Testis (tissue), 3 donors: ENCODE data around the gene COL15A1. TPM values are rescaled to one million over a fixed set of nuclear protein-coding genes. Genes with fewer than 3 reads are reported as not detected.

Experiments used
- DNase-seq: peaks from one replicate; pipeline ENCODE4 v3.0.0-alpha.2; 2019
- H3K27ac ChIP-seq, 2 donors: fragments of 200-600 bp; sonication (generic); one replicate each; pipeline ENCODE4 v1.5.1; 2019
- H3K27me3 ChIP-seq: fragments of 200-600 bp; sonication (generic); one replicate; pipeline ENCODE4 v1.5.1; 2019
- H3K36me3 ChIP-seq: fragments of 200-600 bp; sonication (generic); one replicate; pipeline ENCODE4 v1.5.1; 2017; ENCODE audit warnings: low read depth; ENCODE audit errors: missing control alignments
- H3K4me1 ChIP-seq: fragments of 200-600 bp; sonication (generic); one replicate; pipeline ENCODE4 v1.5.1; 2019
- H3K4me3 ChIP-seq, 2 donors: fragments of 200-600 bp; sonication (generic); one replicate each; pipeline ENCODE4 v1.5.1; 2017 to 2019
- H3K9me3 ChIP-seq: fragments of 200-600 bp; sonication (generic); one replicate; pipeline ENCODE4 v1.5.1; 2017
- CTCF ChIP-seq, 3 experiments: fragments of 450-650 bp in 2 of 3; fragments of 200-600 bp in 1 of 3; sonication (generic) in 1 of 3; IDR thresholded peaks; one replicate each; pipeline ENCODE4 v1.5.1; 2016 to 2019; ENCODE audit warnings: antibody characterized with exemption in 3 of 3, mild to moderate bottlenecking in 2 of 3, moderate library complexity in 1 of 3
- POLR2A ChIP-seq: fragments of 450-650 bp; IDR thresholded peaks from one replicate; pipeline ENCODE4 v1.6.1; 2017; ENCODE audit warnings: antibody characterized with exemption, mild to moderate bottlenecking, moderate library complexity
- WGBS, 2 donors: methylation state at CpG; one replicate each; pipeline ENCODE4 v1.1.5; 2018; 5-methylcytosine and 5-hydroxymethylcytosine counted together
- intact Hi-C: fragments of 100-400 bp; cut with DNase I; formaldehyde crosslinking; loops from one replicate; pipeline ENCODE4 v1.15.1; 2023; ENCODE audit warnings: low total_unique reads
- polyA plus RNA-seq: library from polyadenylated mRNA; stranded (reverse); fragments of 350-450 nt; fragmentation: Illumina TruSeq; extraction: RNeasy Lipid Tissue Mini Kit (QIAGEN cat#74804); gene quantifications from one replicate; pipeline ENCODE4 v1.2.3, GENCODE V29; 2014; ENCODE audit warnings: low read depth, low replicate concordance; ENCODE audit not compliant: insufficient read depth
- total RNA-seq, 2 donors: library from RNA; depleted of rRNA; stranded (reverse); fragments of >200 nt; gene quantifications; one replicate each; pipeline ENCODE4 v1.2.3, GENCODE V29; 2016

COL15A1 gene
- total and polyA plus RNA-seq, 3 donors from 2014 or later: 37.2 to 55.5 (median 49.4) TPM

- intact Hi-C loops: no loop called here
These were observed 130.5 kb downstream of the COL15A1 start for GRCh38 chr9:99073985-99074901.

GRCh38 chr9:99074902-99075245 is 131.2 kb downstream of the COL15A1 start:
- Histone ChIP-seq H3K4me3 (no peak overlapping the region), H3K36me3 (no peaks in the 10 kb centered on the region), H3K4me1 (no peaks in the 10 kb centered on the region), H3K9me3 (no peaks in the 10 kb centered on the region), H3K27ac (no peak overlapping the region), H3K27me3 (no peaks in the 10 kb centered on the region)
- TF ChIP-seq CTCF (IDR thresholded peaks at IDR 0.05): no peak
- TF ChIP-seq POLR2A: no peak
- intact Hi-C loops: no loop called here
- WGBS, 2 donors: 60 to 65% methylated on average over 3 of the region's 3 CpGs
- no peak for DNase-seq

More at GRCh38 chr9:99073985-99074901, 130.5 kb downstream of the COL15A1 start:
- 81% methylated on average over 8 of the region's 8 CpGs for WGBS, 2 donors
- Histone ChIP-seq H3K4me1 (no peaks in the 10 kb centered on the region), H3K27ac (no peak overlapping the region), H3K4me3 (no peak overlapping the region), H3K36me3 (no peaks in the 10 kb centered on the region), H3K9me3 (no peaks in the 10 kb centered on the region), H3K27me3 (no peaks in the 10 kb centered on the region)
- DNase-seq: no peak
- TF ChIP-seq CTCF (IDR thresholded peaks at IDR 0.05): no peak
- TF ChIP-seq POLR2A: no peak

- intact Hi-C loops: no loop called here
- Histone ChIP-seq H3K36me3 (no peaks in the 10 kb centered on the region), H3K27ac (no peak overlapping the region), H3K4me3 (no peak overlapping the region), H3K9me3 (no peaks in the 10 kb centered on the region), H3K27me3 (no peaks in the 10 kb centered on the region), H3K4me1 (no peaks in the 10 kb centered on the region)
- 37 to 49% methylated on average over 6 of the region's 6 CpGs for WGBS, 2 donors
- no peak for DNase-seq
- TF ChIP-seq POLR2A: no peak
- no peak for TF ChIP-seq CTCF (IDR thresholded peaks at IDR 0.05)
These were observed 131.7 kb downstream of the COL15A1 start for GRCh38 chr9:99075246-99075912.

GRCh38 chr9:99076030-99076429 is 132.3 kb downstream of the COL15A1 start:
- Histone ChIP-seq H3K27me3 (no peaks in the 10 kb centered on the region), H3K36me3 (no peaks in the 10 kb centered on the region), H3K9me3 (no peaks in the 10 kb centered on the region), H3K4me1 (no peaks in the 10 kb centered on the region), H3K4me3 (no peak overlapping the region), H3K27ac (no peak overlapping the region)
- TF ChIP-seq POLR2A: no peak
- TF ChIP-seq CTCF (IDR thresholded peaks at IDR 0.05): no peak
- no peak for DNase-seq
- intact Hi-C loops: no loop called here
- 70 to 72% methylated on average over 4 of the region's 4 CpGs for WGBS, 2 donors
